SKM-1 (cell line): Measurements from ENCODE around the gene AFF1.
"Not testable (repeated sequence)": the region's sequence is repeated elsewhere in the genome, so short reads cannot be mapped to it uniquely, and the experiment has no call there.

Experiments
- DNase-seq: peaks from one replicate; lab custom pipeline; 2025; ENCODE audit not compliant: unreplicated experiment; lab: John Stamatoyannopoulos, UW

AFF1 gene

GRCh38 chr4:87034527-87034926 lies 99.7 kb downstream of the AFF1 start:
- DNase-seq = no peak

GRCh38 chr4:87035881-87036509 lies 101.2 kb downstream of the AFF1 start:
- no peak for DNase-seq

GRCh38 chr4:87036713-87037112 lies 101.9 kb downstream of the AFF1 start:
- no peak for DNase-seq

GRCh38 chr4:87037171-87037570 lies 102.4 kb downstream of the AFF1 start:
- not testable (repeated sequence) for DNase-seq

GRCh38 chr4:87037671-87038334 lies 103.0 kb downstream of the AFF1 start:
- DNase-seq = no peak

- DNase-seq = no peak
These were observed 104.2 kb downstream of the AFF1 start for GRCh38 chr4:87038837-87039615.

GRCh38 chr4:87041141-87041540 lies 106.3 kb downstream of the AFF1 start:
- DNase-seq = no peak

- DNase-seq = no peak
These were observed 107.4 kb downstream of the AFF1 start for GRCh38 chr4:87042221-87042620.

GRCh38 chr4:87042986-87043820 lies 108.4 kb downstream of the AFF1 start:
- DNase-seq = no peak

GRCh38 chr4:87044511-87045233 lies 109.9 kb downstream of the AFF1 start:
- DNase-seq = no peak

- DNase-seq = no peak
These were observed 110.4 kb downstream of the AFF1 start for GRCh38 chr4:87045234-87045558.

GRCh38 chr4:87045659-87046058 lies 110.8 kb downstream of the AFF1 start:
- DNase-seq = no peak

- no peak for DNase-seq
These were observed 111.3 kb downstream of the AFF1 start for GRCh38 chr4:87046121-87046551.

- DNase-seq = no peak
These were observed 112.5 kb downstream of the AFF1 start for GRCh38 chr4:87047281-87047798.

- DNase-seq = no peak
These were observed 114.7 kb downstream of the AFF1 start for GRCh38 chr4:87049508-87049907.

- no peak for DNase-seq
These were observed 115.8 kb downstream of the AFF1 start for GRCh38 chr4:87050596-87050995.

- DNase-seq = no peak
These were observed 116.4 kb downstream of the AFF1 start for GRCh38 chr4:87051121-87051713.

GRCh38 chr4:87052615-87053014 lies 117.8 kb downstream of the AFF1 start:
- no peak for DNase-seq

GRCh38 chr4:87053176-87053658 lies 118.4 kb downstream of the AFF1 start:
- DNase-seq = no peak
